Endothelial cell of umbilical vein (primary cell): ENCODE measurements around the gene MEAK7. TPM values are rescaled to one million over a fixed set of nuclear protein-coding genes. Genes with fewer than 3 reads are reported as not detected.

Experiments used
- Bru-seq: library from RNA; stranded (reverse); fragments of 400-500 nt; gene quantifications from one replicate; lab custom pipeline; 2021; lab: Mats Ljungman, UMichigan
- BruChase-seq, 2 experiments: library from RNA; stranded (reverse); fragments of 400-500 nt; gene quantifications; one replicate each; lab custom pipeline; 2021; lab: Mats Ljungman, UMichigan
- BruUV-seq: library from RNA; stranded (reverse); fragments of 400-500 nt; replicated peaks from 2 replicates; lab custom pipeline; 2021; lab: Mats Ljungman, UMichigan
- CTCF ChIA-PET: fragments of 300-600, 350-600 bp; sonication (Branson Sonifier 250); formaldehyde crosslinking; loops from one replicate; lab custom pipeline; 2021; ENCODE audit warnings: antibody characterized with exemption, inconsistent platforms; lab: Charles Lee
- POLR2A ChIA-PET: fragments of 300-600, 350-600 bp; sonication (Branson Sonifier 250); formaldehyde crosslinking; loops from one replicate; lab custom pipeline; 2021; ENCODE audit warnings: antibody characterized with exemption, inconsistent platforms; lab: Charles Lee
- DNase-seq: peaks from one replicate; pipeline ENCODE4 v3.0.0-alpha.2; 2011; ENCODE audit warnings: low read depth, low spot score
- FAIRE-seq: peaks from 2 replicates; lab custom pipeline; 2011; peaks lifted over from hg19 to GRCh38; lab: Jason Lieb, UNC
- H2AFZ ChIP-seq: 2 replicates; pipeline ENCODE4 v1.6.0; 2012; ENCODE audit warnings: low read depth, low read length, control low read depth, inconsistent platforms
- H3K27ac ChIP-seq: 2 replicates; pipeline ENCODE4 v1.5.1; 2011; ENCODE audit warnings: low read depth, mild to moderate bottlenecking, control low read depth, low read length, moderate library complexity; ENCODE audit not compliant: insufficient read depth
- H3K27me3 ChIP-seq, 2 experiments: 2 replicates each; pipeline versions ENCODE4 v1.6.0 to v1.6.1; 2011; ENCODE audit warnings: low read length in 2 of 2, mixed read lengths in 1 of 2; ENCODE audit not compliant: control insufficient read depth in 2 of 2, insufficient read depth in 2 of 2
- H3K36me3 ChIP-seq, 2 experiments: 2 replicates in 1 of 2; 3 replicates in 1 of 2; pipeline ENCODE4 v1.5.1; 2011; ENCODE audit warnings: low read length in 2 of 2, mild to moderate bottlenecking in 1 of 2, moderate library complexity in 1 of 2; ENCODE audit not compliant: control insufficient read depth in 2 of 2, insufficient read depth in 2 of 2; ENCODE audit errors: extremely low read depth in 1 of 2
- H3K4me1 ChIP-seq: 3 replicates; pipeline ENCODE4 v1.5.1; 2011; ENCODE audit warnings: mild to moderate bottlenecking, low read length; ENCODE audit not compliant: control insufficient read depth, insufficient read depth; ENCODE audit errors: extremely low read depth
- H3K4me2 ChIP-seq: 2 replicates; pipeline ENCODE4 v1.6.1; 2011; ENCODE audit warnings: low read length, control low read depth, mixed read lengths; ENCODE audit not compliant: insufficient read depth
- H3K4me3 ChIP-seq, 3 experiments: fragments of 200-600 bp in 1 of 3; sonication (generic), shearing (Covaris generic) in 1 of 3; replicated peaks in 1 of 3; 2 replicates each; pipeline ENCODE4 v1.5.1; 2011 to 2016; ENCODE audit warnings: control low read depth in 3 of 3, low read length in 3 of 3, mild to moderate bottlenecking in 2 of 3, inconsistent platforms in 1 of 3, low read depth in 1 of 3, moderate library complexity in 1 of 3; ENCODE audit not compliant: insufficient read depth in 1 of 3
- H3K79me2 ChIP-seq: 2 replicates; pipeline ENCODE4 v1.6.0; 2012; ENCODE audit warnings: low read length, inconsistent platforms; ENCODE audit not compliant: control insufficient read depth, insufficient read depth
- H3K9ac ChIP-seq: replicated peaks from 2 replicates; pipeline ENCODE3; 2011; ENCODE audit warnings: low read length, control low read depth; ENCODE audit not compliant: insufficient read depth; ENCODE audit errors: extremely low read depth
- H3K9me1 ChIP-seq: replicated peaks from 3 replicates; pipeline ENCODE4 v1.6.0; 2011; ENCODE audit warnings: mild to moderate bottlenecking, low read length; ENCODE audit not compliant: control insufficient read depth, insufficient read depth; ENCODE audit errors: extremely low read depth
- H3K9me3 ChIP-seq: replicated peaks from 2 replicates; pipeline ENCODE4 v1.5.1; 2012; ENCODE audit warnings: low read length, inconsistent platforms; ENCODE audit not compliant: control insufficient read depth, insufficient read depth
- H4K20me1 ChIP-seq: replicated peaks from 2 replicates; pipeline ENCODE3; 2011; ENCODE audit warnings: mild to moderate bottlenecking, low read length; ENCODE audit not compliant: control insufficient read depth, insufficient read depth; ENCODE audit errors: extremely low read depth
- CTCF ChIP-seq, 2 donors: IDR thresholded peaks; 1 replicate in 1 of 2; 2 replicates in 1 of 2; pipeline ENCODE4 v1.5.1; 2011; ENCODE audit warnings: low read length in 2 of 2, mild to moderate bottlenecking in 2 of 2, moderate library complexity in 2 of 2, control low read depth in 1 of 2, inconsistent platforms in 1 of 2, low read depth in 1 of 2; ENCODE audit not compliant: insufficient read depth in 1 of 2; ENCODE audit errors: extremely low read depth in 1 of 2
- POLR2AphosphoS5 ChIP-seq: IDR thresholded peaks from 2 replicates; pipeline ENCODE4 v1.6.1; 2012; ENCODE audit warnings: low read depth, mild to moderate bottlenecking, control low read depth, low read length, moderate library complexity; ENCODE audit not compliant: insufficient read depth
- dilution Hi-C: fragments of 300-500 bp; cut with MboI; formaldehyde crosslinking; loops from one replicate; pipeline ENCODE4 v1.15.0; 2019; ENCODE audit warnings: low sequenced_read_pairs; ENCODE audit not compliant: extremely low pct_ligation_motif_present
- intact Hi-C: fragments of 100-400 bp; cut with micrococcal nuclease; formaldehyde crosslinking; loops from one replicate; pipeline ENCODE4 v1.10.0; 2022
- long read RNA-seq: library from polyadenylated mRNA; stranded (forward); transcript quantifications from one replicate; pipeline ENCODE4 v2.0.0, GENCODE V29; 2021
- polyA minus RNA-seq, 3 experiments: library from RNA; depleted of rRNA, polyadenylated mRNA; stranded (reverse); fragments of >200 nt; gene quantifications; 1 replicate in 1 of 3; 2 replicates in 2 of 3; pipeline ENCODE4 v1.2.3, GENCODE V29; 2011
- polyA plus RNA-seq, 4 experiments: library from polyadenylated mRNA; depleted of rRNA in 3 of 4; stranded (reverse) in 3 of 4; unstranded in 1 of 4; fragments of >200 nt; gene quantifications; 2 replicates each; pipeline versions ENCODE4 v1.2.1 to v1.2.3, GENCODE V29; 2011 to 2012; ENCODE audit warnings: missing spikeins in 1 of 4
- total RNA-seq: library from RNA; stranded (reverse); gene quantifications from 2 replicates; pipeline ENCODE4 v1.2.3, GENCODE V29; 2021

The MEAK7 gene
- total RNA-seq (19.3 and 22.7 TPM in 2 replicates), polyA plus RNA-seq (16.2 and 17.9 TPM in 2 replicates), polyA minus RNA-seq (26.0 and 29.2 TPM in 2 replicates), Bru-seq, nascent RNA (percentile 63 among the genes with signal in this experiment), BruChase-seq, experiment 1, labeled RNA remaining after a 6-hour chase (percentile 70 among the genes with signal in this experiment), BruChase-seq, experiment 2, labeled RNA remaining after a 2-hour chase (percentile 74 among the genes with signal in this experiment)
- polyA plus RNA-seq (2011; cell fraction: cytosol; rRNA removed): 13.4 and 13.9 TPM in 2 replicates
- polyA plus RNA-seq (2011; cell fraction: nucleus; rRNA removed): 15.0 and 18.1 TPM in 2 replicates
- 19.5 and 22.5 TPM in 2 replicates for polyA plus RNA-seq (2012)
- polyA minus RNA-seq (2011; cell fraction: cytosol; rRNA and poly(A)+ RNA removed): 9.0 TPM
- 13.7 and 13.8 TPM in 2 replicates for polyA minus RNA-seq (2011; cell fraction: nucleus; rRNA and poly(A)+ RNA removed)
- long read RNA-seq, full-length matches to known transcripts: 13 of 50 reads
- long read RNA-seq, partial matches to known transcripts: 9 of 50 reads
- long read RNA-seq, other reads (novel, unspliced or antisense): 28 of 50 reads

GRCh38 chr16:84504420-84505248, at the start of gene MEAK7:
Gene MEAK7, minus strand, starts transcription at chr16:84504659. Its CDS starts 6,573 bp downstream, at chr16:84498086.
- POLR2A ChIA-PET: no interaction called here

More at GRCh38 chr16:84504420-84505248, at the start of gene MEAK7:
- H3K27me3 ChIP-seq: no peaks in the 10 kb centered on the region
- peak within 1 kb of the TSS; percentile 86 for H2AFZ ChIP-seq
- intact Hi-C loops (no loop called here), dilution Hi-C loops (loop anchor here (25.0 kb wide), 1 partner anchor 108 kb away; the partner anchor contains the start of gene COTL1)
- CTCF ChIA-PET: interaction anchor here (2.1 to 5.0 kb wide), 9 partner anchors 10 to 228 kb away, joined by 7 to 74 read pairs (median 23); partner anchors contain the start of genes COTL1 and KLHL36
- H3K4me3 ChIP-seq: peak within 1 kb of the TSS; percentile 61 to 81 (median 62)
- no peaks in the 10 kb centered on the region for H3K9me3 ChIP-seq
- peak; percentile 43 for TF ChIP-seq POLR2AphosphoS5
- no peak for TF ChIP-seq CTCF (IDR thresholded peaks at IDR 0.05; ENCODE audit: extremely low read depth in 1 of 2, insufficient read depth in 1 of 2, low read depth in 1 of 2, low read length in 2 of 2)
- peaks cover 0 to 3% of the 10 kb centered on the region in 2 experiments for H3K36me3 ChIP-seq
- no peaks in the 10 kb centered on the region for H3K9me1 ChIP-seq
- BruUV-seq: no TSS peak
- peak within 1 kb of the TSS; percentile 38 for H3K27ac ChIP-seq
- DNase-seq: peak; percentile 98
- peaks cover 10% of the 10 kb centered on the region for H3K4me1 ChIP-seq
- H3K9ac ChIP-seq: peak within 1 kb of the TSS; percentile 27
- no peaks in the 10 kb centered on the region for H4K20me1 ChIP-seq
- FAIRE-seq: peak; percentile 97
- H3K4me2 ChIP-seq: peak within 1 kb of the TSS; percentile 74
- H3K79me2 ChIP-seq: peaks cover 4% of the 10 kb centered on the region
